HFFc6 (cell line): ENCODE measurements around the gene RPGRIP1. TPM values are rescaled to one million over a fixed set of nuclear protein-coding genes. Genes with fewer than 3 reads are reported as not detected.

Experiments
- DNase-seq: peaks from one replicate; pipeline ENCODE4 v3.0.0-alpha.2; 2018
- H3K27ac Mint-ChIP-seq: 2 replicates; pipeline ENCODE4 v1.8.0; 2020; ENCODE audit warnings: mild to moderate bottlenecking, mixed read lengths
- H3K27me3 Mint-ChIP-seq: 2 replicates; pipeline ENCODE4 v1.8.0; 2021; ENCODE audit warnings: mild to moderate bottlenecking, moderate library complexity, mixed read lengths; ENCODE audit not compliant: insufficient read depth
- H3K36me3 Mint-ChIP-seq: 2 replicates; pipeline ENCODE4 v1.8.0; 2021; ENCODE audit warnings: low read depth, mixed read lengths
- H3K4me1 Mint-ChIP-seq: 2 replicates; pipeline ENCODE4 v1.8.0; 2020; ENCODE audit warnings: low read depth, mixed read lengths
- H3K4me3 Mint-ChIP-seq: 2 replicates; pipeline ENCODE4 v1.8.0; 2020; ENCODE audit warnings: mild to moderate bottlenecking, moderate library complexity, mixed read lengths
- H3K9me3 Mint-ChIP-seq: 2 replicates; pipeline ENCODE4 v1.8.0; 2020; ENCODE audit warnings: mild to moderate bottlenecking, mixed read lengths
- CTCF ChIP-seq: fragments of 200-600 bp; sonication (generic); IDR thresholded peaks from 2 replicates; pipeline ENCODE4 v1.5.0; 2021; ENCODE audit warnings: antibody characterized with exemption, mild to moderate bottlenecking
- total RNA-seq, 6 experiments: library from RNA; stranded (reverse); fragmentation: NEBNext Ultra II Directional; extraction: Animal tissue kit (Norgen Biotek cat#: 25700); gene quantifications; 2 replicates in 1 of 6; 3 replicates in 5 of 6; pipeline ENCODE4 v1.2.3, GENCODE V29; 2021

The RPGRIP1 gene
- total RNA-seq, 6 experiments from 2014 or later = not detected

DNA sequence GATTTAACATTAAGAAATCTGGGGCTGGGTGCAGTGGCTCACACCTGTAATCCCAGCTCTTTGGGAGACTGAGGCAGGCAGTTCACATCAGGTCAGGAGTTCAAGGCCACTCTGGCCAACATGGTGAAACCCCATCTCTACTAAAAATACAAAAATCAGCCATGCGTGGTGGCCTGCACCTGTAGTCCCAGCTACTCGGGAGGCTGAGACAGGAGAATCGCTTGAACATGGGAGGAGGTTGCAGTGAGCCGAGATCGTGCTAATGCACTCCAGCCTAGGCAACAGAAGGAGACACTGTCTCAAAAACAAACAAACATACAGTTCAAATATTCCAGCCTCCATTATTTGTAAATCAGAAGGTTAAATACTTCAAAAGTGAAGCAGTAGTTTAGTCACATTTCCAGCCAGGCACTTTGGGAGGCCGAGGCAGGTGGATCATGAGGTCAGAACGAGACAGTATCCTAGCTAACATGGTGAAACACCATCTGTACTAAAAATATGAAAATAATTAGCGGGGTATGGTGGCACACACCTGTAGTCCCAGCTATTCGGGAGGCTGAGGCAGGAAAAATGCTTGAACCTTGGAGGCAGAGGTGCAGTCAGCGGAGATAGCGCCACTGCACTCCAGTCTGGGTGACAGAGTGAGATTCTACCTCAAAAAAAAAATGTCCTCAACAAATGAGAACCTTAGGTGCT is 40.9 kb upstream of the RPGRIP1 start:
- no peak for TF ChIP-seq CTCF

DNA sequence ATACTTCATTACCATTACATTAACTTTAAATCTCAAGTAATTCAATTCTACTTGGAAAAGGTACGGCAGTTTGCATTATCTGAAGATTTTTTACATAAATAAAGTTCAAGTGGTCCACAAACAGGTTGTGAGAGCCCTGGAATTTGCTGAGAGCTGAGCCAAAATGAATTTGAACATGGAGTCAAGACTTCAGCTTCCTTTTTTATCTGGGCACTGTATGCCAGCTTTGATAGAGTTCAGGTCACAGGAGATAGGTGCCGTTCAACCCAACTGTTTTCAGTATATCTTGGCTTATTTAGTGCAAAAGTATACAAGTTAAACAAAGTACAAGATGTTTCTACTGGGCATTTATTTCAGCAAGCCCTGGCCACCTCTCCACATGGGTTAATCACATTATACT is 39.5 kb upstream of the RPGRIP1 start:
- Mint-ChIP-seq H3K36me3 (peaks cover 15% of the 10 kb centered on the region), H3K4me3 (no peak overlapping the region), H3K4me1 (peaks cover 47% of the 10 kb centered on the region)

More for the DNA sequence above, 40.9 kb upstream of the RPGRIP1 start:
- Mint-ChIP-seq H3K27ac (peak overlapping the region; percentile 52; the same call in 1 of the 2 replicates), H3K9me3 (no peaks in the 10 kb centered on the region), H3K27me3 (peaks cover 9% of the 10 kb centered on the region; the same call in 1 of the 2 replicates), H3K4me1 (peaks cover 55% of the 10 kb centered on the region), H3K36me3 (peaks cover 17% of the 10 kb centered on the region), H3K4me3 (no peak overlapping the region)
- DNase-seq = no peak

DNA sequence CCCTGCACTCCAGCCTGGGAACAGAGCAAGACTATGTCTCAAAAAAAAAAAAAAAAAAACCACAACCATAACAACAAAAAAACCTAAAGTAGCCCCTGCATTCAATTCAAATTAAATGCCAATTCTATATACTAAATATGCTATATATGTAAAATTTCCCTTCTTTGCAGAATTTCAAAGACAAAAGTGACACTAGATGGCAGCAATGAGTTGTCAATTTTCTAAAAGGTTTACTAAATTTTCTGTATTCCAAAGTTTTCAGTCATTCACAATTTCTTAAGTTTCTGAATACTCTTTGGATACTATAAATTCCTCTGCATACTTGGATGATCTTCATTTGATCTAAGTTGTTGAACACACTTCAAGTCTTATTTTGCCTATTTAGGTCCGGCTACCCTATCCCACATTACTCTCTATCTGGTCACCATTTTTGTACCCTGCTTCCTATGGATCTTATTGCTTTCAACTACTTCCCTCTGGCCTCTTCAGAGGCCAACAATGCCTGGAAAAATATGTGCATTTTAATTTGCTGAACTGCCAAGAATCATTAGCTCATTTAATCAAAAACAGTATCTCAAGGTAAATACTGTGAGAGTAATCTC is 38.6 kb upstream of the RPGRIP1 start:
- Mint-ChIP-seq H3K36me3 (peaks cover 13% of the 10 kb centered on the region), H3K9me3 (no peaks in the 10 kb centered on the region), H3K4me1 (peaks cover 43% of the 10 kb centered on the region), H3K27ac (peak overlapping the region; percentile 48), H3K4me3 (no peak overlapping the region), H3K27me3 (peaks cover 9% of the 10 kb centered on the region; the same call in 1 of the 2 replicates)
- DNase-seq = peak; percentile 38
- TF ChIP-seq CTCF = peak; percentile 76

More for the DNA sequence above, 39.5 kb upstream of the RPGRIP1 start:
- H3K9me3 Mint-ChIP-seq = no peaks in the 10 kb centered on the region
- H3K27me3 Mint-ChIP-seq = peaks cover 9% of the 10 kb centered on the region; the same call in 1 of the 2 replicates
- no peak for DNase-seq
- no peak for TF ChIP-seq CTCF
- peak overlapping the region; percentile 24; the same call in 1 of the 2 replicates for H3K27ac Mint-ChIP-seq

DNA sequence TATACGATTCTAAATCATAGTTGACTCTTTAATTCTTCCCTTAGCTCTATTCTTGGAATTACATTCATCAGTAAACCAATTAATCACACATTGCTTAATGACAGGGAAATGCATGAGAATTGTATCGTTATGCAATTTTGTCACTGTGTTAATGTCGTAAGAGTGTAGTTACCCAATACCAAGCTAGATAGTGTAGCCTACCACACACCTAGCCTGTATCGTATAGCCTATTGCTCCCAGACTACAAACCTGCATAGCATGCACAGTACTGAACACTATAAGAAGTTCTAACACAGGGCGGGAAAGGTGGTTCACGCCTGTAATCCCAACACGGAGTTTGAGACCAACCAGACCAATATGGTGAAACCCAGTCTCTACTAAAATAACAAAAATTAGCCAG is 35.3 kb upstream of the RPGRIP1 start:
- Mint-ChIP-seq H3K4me3 (no peak overlapping the region), H3K27me3 (0 out of 2 replicates have a peak, but pooled peaks cover 5% of the 10 kb centered on the region), H3K4me1 (peaks cover 54% of the 10 kb centered on the region), H3K9me3 (no peaks in the 10 kb centered on the region), H3K27ac (no peak overlapping the region), H3K36me3 (peaks cover 24% of the 10 kb centered on the region)
- TF ChIP-seq CTCF = no peak
- no peak for DNase-seq

DNA sequence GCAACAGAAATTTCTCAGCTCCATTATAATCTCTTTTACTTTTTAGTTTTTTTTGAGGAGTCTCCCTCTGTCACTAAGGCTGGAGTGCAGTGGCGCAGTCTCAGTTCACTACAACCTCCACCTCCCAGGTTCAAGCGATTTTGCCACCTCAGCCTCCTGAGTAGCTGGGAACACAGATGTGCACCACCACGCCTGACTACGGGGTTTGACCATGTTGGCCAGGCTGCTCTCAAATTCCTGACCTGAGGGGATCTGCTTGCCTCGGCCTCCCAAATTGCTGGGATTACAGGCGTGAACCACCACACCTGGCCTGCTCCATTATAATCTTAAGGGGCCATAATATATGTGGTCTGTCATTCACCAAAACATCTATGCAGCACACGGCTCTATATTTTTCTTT is 34.1 kb upstream of the RPGRIP1 start:
- peaks cover 35% of the 10 kb centered on the region for H3K36me3 Mint-ChIP-seq
- H3K27me3 Mint-ChIP-seq = 0 out of 2 replicates have a peak, but pooled peaks cover 2% of the 10 kb centered on the region
- DNase-seq = no peak
- peak overlapping the region; percentile 45 for H3K27ac Mint-ChIP-seq
- peaks cover 65% of the 10 kb centered on the region for H3K4me1 Mint-ChIP-seq
- no peak for TF ChIP-seq CTCF
- no peaks in the 10 kb centered on the region for H3K9me3 Mint-ChIP-seq
- H3K4me3 Mint-ChIP-seq = no peak overlapping the region
